Measurements from ENCODE around the gene FBXW12.

Gene FBXW12

GRCh38 chr3:48419149-48419548, 47.1 kb downstream of the FBXW12 start:
- peaks cover 4% of the 10 kb centered on the region for H3K36me3 ChIP-seq (replicated peaks; ENCODE audit: low read depth, low read length)

DNA sequence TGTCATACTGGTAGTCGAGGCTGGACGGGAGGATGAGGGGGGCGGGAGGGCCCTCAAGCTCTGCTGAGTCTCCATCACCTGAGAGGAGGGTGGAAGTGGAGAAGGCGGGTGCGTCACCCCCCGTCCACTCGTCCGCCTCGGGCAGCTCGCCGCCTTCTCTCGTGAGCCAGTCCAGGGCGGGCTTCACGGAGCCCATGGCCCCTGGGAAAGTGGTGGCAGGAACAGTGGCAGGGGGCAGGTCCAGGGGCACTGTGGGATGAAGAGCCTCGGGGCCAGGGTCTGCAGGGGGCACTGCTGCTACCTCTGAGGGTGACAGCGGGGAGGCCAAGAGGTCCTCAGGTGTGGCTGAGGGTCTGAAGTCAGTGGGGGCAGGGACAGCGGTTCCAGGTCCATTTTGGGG, 47.6 kb downstream of the FBXW12 start:
- Histone ChIP-seq H3K36me3 (replicated peaks; ENCODE audit: low read depth, low read length) (peaks cover 4% of the 10 kb centered on the region), H3K9me3 (ENCODE audit: insufficient read depth, low read length) (no peaks in the 10 kb centered on the region), H3K4me3 (ENCODE audit: low read length) (no peak overlapping the region), H3K27ac (ENCODE audit: low read length) (no peak overlapping the region), H3K79me2 (ENCODE audit: low read length) (no peaks in the 10 kb centered on the region), H3K4me2 (ENCODE audit: low read length) (no peak overlapping the region), H3K9ac (ENCODE audit: low read length) (no peak overlapping the region), H3K4me1 (ENCODE audit: low read length) (peaks cover 4% of the 10 kb centered on the region; the same call in 1 of the 2 replicates), H2AFZ (ENCODE audit: low read depth, low read length) (no peak overlapping the region), H4K20me1 (ENCODE audit: insufficient read depth, low read length) (no peaks in the 10 kb centered on the region; the same call in 1 of the 2 replicates), H3K27me3 (ENCODE audit: low read depth, low read length) (no peaks in the 10 kb centered on the region)
- TF ChIP-seq CTCF (IDR thresholded peaks at IDR 0.05; ENCODE audit: low read depth, low read length) = no peak
- TF ChIP-seq EZH2phosphoT487 (IDR thresholded peaks at IDR 0.05; ENCODE audit: low read depth) = no peak

More at GRCh38 chr3:48419149-48419548, 47.1 kb downstream of the FBXW12 start:
- Histone ChIP-seq H3K9ac (ENCODE audit: low read length) (no peak overlapping the region), H3K4me1 (ENCODE audit: low read length) (peaks cover 4% of the 10 kb centered on the region; the same call in 1 of the 2 replicates), H4K20me1 (ENCODE audit: insufficient read depth, low read length) (no peaks in the 10 kb centered on the region; the same call in 1 of the 2 replicates), H3K79me2 (ENCODE audit: low read length) (no peaks in the 10 kb centered on the region), H3K9me3 (ENCODE audit: insufficient read depth, low read length) (no peaks in the 10 kb centered on the region), H3K4me2 (ENCODE audit: low read length) (no peak overlapping the region), H3K27ac (ENCODE audit: low read length) (no peak overlapping the region), H3K27me3 (ENCODE audit: low read depth, low read length) (no peaks in the 10 kb centered on the region), H3K4me3 (ENCODE audit: low read length) (no peak overlapping the region), H2AFZ (ENCODE audit: low read depth, low read length) (no peak overlapping the region)
- no peak for TF ChIP-seq EZH2phosphoT487 (IDR thresholded peaks at IDR 0.05; ENCODE audit: low read depth)
- TF ChIP-seq CTCF (IDR thresholded peaks at IDR 0.05; ENCODE audit: low read depth, low read length) = no peak

- Histone ChIP-seq H3K27ac (ENCODE audit: low read length) (no peak overlapping the region), H3K9me3 (ENCODE audit: insufficient read depth, low read length) (no peaks in the 10 kb centered on the region), H2AFZ (ENCODE audit: low read depth, low read length) (no peak overlapping the region), H3K4me3 (ENCODE audit: low read length) (no peak overlapping the region), H3K27me3 (ENCODE audit: low read depth, low read length) (no peaks in the 10 kb centered on the region), H4K20me1 (ENCODE audit: insufficient read depth, low read length) (no peaks in the 10 kb centered on the region; the same call in 1 of the 2 replicates), H3K4me2 (ENCODE audit: low read length) (no peak overlapping the region), H3K79me2 (ENCODE audit: low read length) (no peaks in the 10 kb centered on the region), H3K9ac (ENCODE audit: low read length) (no peak overlapping the region), H3K36me3 (replicated peaks; ENCODE audit: low read depth, low read length) (peaks cover 4% of the 10 kb centered on the region), H3K4me1 (ENCODE audit: low read length) (peaks cover 4% of the 10 kb centered on the region; the same call in 1 of the 2 replicates)
- TF ChIP-seq CTCF (IDR thresholded peaks at IDR 0.05; ENCODE audit: low read depth, low read length) (no peak), EZH2phosphoT487 (IDR thresholded peaks at IDR 0.05; ENCODE audit: low read depth) (no peak)
These were observed 48.5 kb downstream of the FBXW12 start for GRCh38 chr3:48420561-48420960.

DNA sequence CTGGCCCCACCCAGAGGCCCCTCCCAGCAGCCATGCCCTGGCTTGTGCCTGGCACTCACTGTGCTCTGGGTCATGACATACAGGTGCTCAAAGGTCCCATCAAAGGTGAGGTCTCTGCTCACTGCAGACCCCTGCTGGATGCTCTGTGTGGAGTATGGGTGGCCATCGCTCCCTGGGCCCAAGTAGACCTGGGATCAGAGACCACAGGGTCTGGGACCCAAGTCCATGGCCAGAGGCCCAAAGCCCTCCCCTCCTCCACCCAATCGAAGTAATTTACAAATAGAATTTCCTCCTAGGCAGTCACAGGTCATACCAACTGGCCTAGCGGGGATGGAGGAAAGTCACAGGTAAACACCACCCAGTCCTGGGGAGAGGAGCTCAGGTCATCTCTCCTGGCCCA, 50.3 kb downstream of the FBXW12 start:
- Histone ChIP-seq H3K27ac (ENCODE audit: low read length) (no peak overlapping the region), H3K4me2 (ENCODE audit: low read length) (no peak overlapping the region), H3K4me1 (ENCODE audit: low read length) (peaks cover 9% of the 10 kb centered on the region; the same call in 1 of the 2 replicates), H3K9me3 (ENCODE audit: insufficient read depth, low read length) (no peaks in the 10 kb centered on the region), H3K79me2 (ENCODE audit: low read length) (peaks cover 14% of the 10 kb centered on the region), H4K20me1 (ENCODE audit: insufficient read depth, low read length) (peaks cover 4% of the 10 kb centered on the region; the same call in 1 of the 2 replicates), H3K9ac (ENCODE audit: low read length) (no peak overlapping the region), H3K4me3 (ENCODE audit: low read length) (no peak overlapping the region), H3K36me3 (replicated peaks; ENCODE audit: low read depth, low read length) (peaks cover 4% of the 10 kb centered on the region), H2AFZ (ENCODE audit: low read depth, low read length) (no peak overlapping the region), H3K27me3 (ENCODE audit: low read depth, low read length) (no peaks in the 10 kb centered on the region)
- no peak for TF ChIP-seq EZH2phosphoT487 (IDR thresholded peaks at IDR 0.05; ENCODE audit: low read depth)
- TF ChIP-seq CTCF (IDR thresholded peaks at IDR 0.05; ENCODE audit: low read depth, low read length) = peak; percentile 39

All from OCI-LY3 (cell line).